VCaP (cell line): Measurements from ENCODE around the gene KRT8.

Experiments
- H3K27ac ChIP-seq: fragments of 450-650 bp; 2 replicates; pipeline ENCODE4 v1.5.1; 2017
- CTCF ChIP-seq: fragments of 450-650 bp; conservative IDR thresholded peaks from 2 replicates; pipeline ENCODE4 v1.5.1; 2017; ENCODE audit warnings: mild to moderate bottlenecking, moderate library complexity

KRT8 gene

GRCh38 chr12:52876372-52876771, 28.5 kb downstream of the KRT8 start:
- no peak overlapping the region for H3K27ac ChIP-seq
- no peak for TF ChIP-seq CTCF

DNA sequence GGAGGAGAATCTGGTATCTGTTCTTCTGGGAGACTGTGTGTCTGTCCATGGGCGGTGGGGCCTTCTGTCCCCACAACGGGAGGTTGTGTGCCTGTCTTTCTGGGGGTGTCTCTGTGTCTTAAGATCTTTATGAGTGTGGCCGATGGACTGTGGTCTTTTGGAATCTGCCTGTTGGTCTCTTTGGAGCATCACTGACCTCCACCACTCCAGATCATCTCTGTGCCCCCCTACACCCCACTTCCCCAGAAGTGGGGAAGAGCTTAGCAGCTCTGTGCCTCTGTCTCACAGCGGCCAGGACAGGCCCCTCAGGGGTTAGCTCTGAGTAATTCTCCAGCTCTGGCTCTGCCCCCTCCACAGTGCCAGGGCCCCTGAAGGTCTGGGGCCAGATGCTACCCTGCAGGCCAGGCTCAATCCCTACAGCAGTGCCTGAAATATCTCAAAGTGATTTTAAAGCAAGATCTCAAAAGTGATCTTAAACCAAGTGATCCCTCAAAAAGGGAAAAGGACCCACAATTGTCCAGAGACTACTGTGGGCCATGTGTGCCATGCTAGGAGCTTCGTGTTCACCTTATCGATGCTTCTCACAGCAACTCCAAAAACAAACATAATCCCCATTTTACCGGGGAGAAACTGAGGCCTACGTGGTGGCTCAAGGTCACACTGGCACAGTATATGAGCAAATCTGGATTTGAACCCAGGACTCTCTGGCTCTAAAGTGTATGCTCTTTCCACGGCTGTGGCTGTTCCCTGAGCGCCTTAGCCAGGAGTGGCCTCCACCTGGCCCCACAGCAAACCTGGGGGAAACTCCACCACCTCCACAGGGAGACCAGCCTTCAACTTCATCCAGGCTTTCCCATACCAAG, 30.1 kb downstream of the KRT8 start:
- TF ChIP-seq CTCF, result no peak
- no peak overlapping the region; the same call in 1 of the 2 replicates for H3K27ac ChIP-seq

DNA sequence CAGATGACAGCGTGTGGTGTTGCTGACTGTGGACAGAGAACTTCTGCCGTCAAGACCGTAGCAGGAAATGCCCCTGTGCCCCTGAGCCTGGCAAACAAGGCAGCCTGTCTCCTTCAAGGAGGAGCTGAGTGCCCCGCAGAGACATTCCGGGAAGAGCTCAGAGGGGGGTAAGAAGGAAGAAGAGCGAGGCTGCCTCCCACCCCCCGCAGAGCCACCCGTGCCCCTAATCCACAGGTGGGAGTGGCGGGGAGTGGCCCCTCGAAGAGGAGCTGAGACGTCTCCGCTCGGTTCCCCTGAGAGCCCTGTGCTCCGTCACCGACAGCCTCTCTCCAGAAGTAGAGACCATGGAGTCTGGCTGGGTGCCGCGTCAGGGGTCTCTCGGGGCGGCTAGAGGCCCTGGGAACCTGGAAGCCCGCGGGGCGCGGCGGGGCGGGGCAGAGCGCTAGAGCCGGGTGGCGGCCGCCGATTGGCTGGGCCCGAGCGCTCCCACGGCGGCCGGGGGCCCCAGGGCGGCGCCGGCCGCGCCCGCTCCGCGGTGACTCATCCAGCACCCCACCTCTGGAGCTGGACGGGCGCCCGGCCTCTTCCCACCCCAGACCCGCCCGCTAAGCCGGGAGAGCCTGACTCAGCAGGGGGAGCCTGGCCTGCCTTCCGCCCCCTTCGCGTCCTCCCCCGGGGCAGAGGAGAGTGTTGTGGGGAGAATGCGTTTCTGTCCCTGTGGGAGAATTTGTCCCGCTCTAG, 30.9 kb downstream of the KRT8 start:
- no peak for TF ChIP-seq CTCF
- no peak overlapping the region; the same call in 1 of the 2 replicates for H3K27ac ChIP-seq

GRCh38 chr12:52873513-52873831, 31.4 kb downstream of the KRT8 start:
- no peak for TF ChIP-seq CTCF
- no peak overlapping the region for H3K27ac ChIP-seq

GRCh38 chr12:52872644-52873389, 32.1 kb downstream of the KRT8 start:
- no peak overlapping the region for H3K27ac ChIP-seq
- no peak for TF ChIP-seq CTCF

DNA sequence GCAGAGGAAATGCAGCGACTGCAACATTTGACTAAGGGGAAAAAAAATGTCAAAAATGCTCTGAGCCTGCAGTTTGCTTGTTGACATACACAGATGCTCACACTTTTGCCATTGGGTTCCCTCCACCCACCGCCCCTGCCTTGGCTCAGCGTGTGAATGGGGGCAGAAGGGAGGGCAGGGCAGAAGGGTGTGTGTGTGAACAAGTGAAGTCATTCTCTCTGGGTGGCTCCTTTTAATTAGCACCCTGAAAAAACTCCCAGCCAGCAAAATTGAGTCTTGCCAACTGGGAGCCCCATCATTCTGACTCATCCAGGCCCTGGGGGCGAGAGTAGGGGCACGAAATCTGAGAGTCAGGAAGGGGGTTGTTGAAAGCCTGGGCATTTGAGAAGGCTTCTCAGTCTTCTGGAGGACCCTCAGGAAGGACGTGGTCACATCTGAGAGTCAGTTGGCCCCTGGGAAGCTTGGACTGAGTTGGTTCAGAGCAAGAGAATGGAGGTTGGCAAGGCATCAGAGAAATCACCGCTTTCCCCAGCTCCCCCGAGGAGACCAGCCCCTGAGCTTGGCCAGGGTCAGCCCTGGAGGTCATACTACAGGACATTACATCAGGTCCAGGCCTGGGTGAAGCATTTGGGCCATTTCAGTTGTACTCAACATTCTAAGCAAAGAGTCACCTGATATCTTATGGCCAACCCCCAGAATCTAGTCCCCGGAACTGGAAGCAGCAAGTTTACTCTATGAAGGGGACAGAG, 33.4 kb downstream of the KRT8 start:
- H3K27ac ChIP-seq, result no peak overlapping the region
- TF ChIP-seq CTCF, result no peak
